A549 (cell line): Measurements from ENCODE around the gene LCA5. TPM values are rescaled to one million over a fixed set of nuclear protein-coding genes. Genes with fewer than 3 reads are reported as not detected.

Source experiments
- ATAC-seq, 2 experiments: fragments of 200-7000 bp in 1 of 2; fragments of >200 bp in 1 of 2; cut with Nextera tagmentation in 1 of 2; cut with Tn5 transposase in 1 of 2; 3 replicates each; pipeline versions ENCODE4 v1.8.0 to v1.9.1; 2018 to 2020; ENCODE audit warnings: mild to moderate bottlenecking in 1 of 2, moderate library complexity in 1 of 2
- CTCF ChIA-PET: fragments of 300-600 bp; sonication (Branson Sonifier 250); formaldehyde crosslinking; extraction: SDS; loops from one replicate; lab custom pipeline; 2021; ENCODE audit warnings: antibody characterized with exemption, inconsistent platforms; lab: Yijun Ruan, JAX
- POLR2A ChIA-PET: fragments of 350-600 bp; formaldehyde crosslinking; extraction: SDS; loops from one replicate; lab custom pipeline; 2021; ENCODE audit warnings: antibody characterized with exemption, inconsistent platforms; lab: Yijun Ruan, JAX
- DNase-seq, 2 experiments: peaks; one replicate each; pipeline versions ENCODE4 v3.0.0 to v3.0.0-alpha.2; 2011 to 2016; ENCODE audit warnings: low read depth in 1 of 2, low spot score in 1 of 2
- FAIRE-seq: peaks from 2 replicates; lab custom pipeline; 2011; peaks lifted over from hg19 to GRCh38; lab: Jason Lieb, UNC
- H3K27ac ChIP-seq, 2 experiments: fragments of >200 bp; sonication (Bioruptor Twin); formaldehyde crosslinking; 3 replicates each; pipeline ENCODE4 v1.5.1; 2016 to 2017
- H3K4me1 ChIP-seq: fragments of >200 bp; sonication (Bioruptor Twin); formaldehyde crosslinking; 3 replicates; pipeline ENCODE4 v1.6.1; 2016
- H3K4me2 ChIP-seq: fragments of >200 bp; sonication (Bioruptor Twin); formaldehyde crosslinking; 3 replicates; pipeline ENCODE4 v1.6.1; 2016
- H3K4me3 ChIP-seq: fragments of >200 bp; sonication (Bioruptor Twin); formaldehyde crosslinking; 3 replicates; pipeline ENCODE4 v1.5.1; 2016
- H3K9me3 ChIP-seq: fragments of >200 bp; sonication (Bioruptor Twin); formaldehyde crosslinking; 3 replicates; pipeline ENCODE4 v1.6.1; 2016
- BHLHE40 ChIP-seq: IDR thresholded peaks from 2 replicates; pipeline ENCODE4 v1.6.1; 2012; ENCODE audit warnings: low read depth, low read length, inconsistent platforms
- CBX2 ChIP-seq: fragments of 200-600 bp; sonication (generic); IDR thresholded peaks from 2 replicates; pipeline ENCODE4 v1.6.1; 2016; ENCODE audit warnings: low read depth, mild to moderate bottlenecking, borderline replicate concordance
- CEBPB ChIP-seq, 2 experiments: fragments of >200 bp in 1 of 2; sonication (Bioruptor Twin) in 1 of 2; formaldehyde crosslinking in 1 of 2; IDR thresholded peaks; 2 replicates each; pipeline ENCODE4 v1.6.1; 2012 to 2016
- CHD4 ChIP-seq: fragments of 200-600 bp; sonication (generic); IDR thresholded peaks from 2 replicates; pipeline ENCODE4 v1.6.1; 2016; ENCODE audit warnings: antibody characterized with exemption, mild to moderate bottlenecking, borderline replicate concordance
- EHF ChIP-seq: fragments of 250-450 bp; sonication (Bioruptor Pico); IDR thresholded peaks from 2 replicates; pipeline ENCODE4 v1.5.0; 2020; ENCODE audit warnings: mild to moderate bottlenecking
- EHMT2 ChIP-seq: fragments of 200-600 bp; sonication (generic); IDR thresholded peaks from 2 replicates; pipeline ENCODE4 v1.6.1; 2016; ENCODE audit warnings: antibody characterized with exemption, low read depth, mild to moderate bottlenecking, moderate library complexity
- EP300 ChIP-seq, 2 experiments: fragments of >200 bp; sonication (Bioruptor Twin); formaldehyde crosslinking; IDR thresholded peaks; 2 replicates in 1 of 2; 3 replicates in 1 of 2; pipeline ENCODE4 v1.6.1; 2016 to 2017
- ESRRA ChIP-seq: fragments of 150-350 bp; IDR thresholded peaks from 2 replicates; pipeline ENCODE4 v1.6.1; 2014; ENCODE audit warnings: mild to moderate bottlenecking, low read length, borderline replicate concordance
- FOSL2 ChIP-seq, 2 experiments: fragments of 450-650 bp in 1 of 2; fragments of >200 bp in 1 of 2; sonication (Bioruptor Twin) in 1 of 2; formaldehyde crosslinking; IDR thresholded peaks; 2 replicates each; pipeline versions ENCODE4 v1.5.0 to v1.6.1; 2016 to 2020; ENCODE audit warnings: mild to moderate bottlenecking in 1 of 2, moderate library complexity in 1 of 2
- FOXS1 ChIP-seq: fragments of 250-450 bp; sonication (Bioruptor Pico); IDR thresholded peaks from 2 replicates; pipeline ENCODE4 v1.5.0; 2020; ENCODE audit warnings: mild to moderate bottlenecking, moderate library complexity
- HES2 ChIP-seq: fragments of >200 bp; sonication (Bioruptor Twin); formaldehyde crosslinking; IDR thresholded peaks from 2 replicates; pipeline ENCODE4 v1.6.1; 2016
- HEYL ChIP-seq: fragments of 250-450 bp; sonication (Bioruptor Pico); IDR thresholded peaks from 2 replicates; pipeline ENCODE4 v1.8.0; 2021; ENCODE audit warnings: mild to moderate bottlenecking, moderate library complexity
- HMGXB4 ChIP-seq: fragments of 250-450 bp; sonication (Bioruptor Pico); IDR thresholded peaks from 2 replicates; pipeline ENCODE4 v1.5.0; 2021; ENCODE audit warnings: mild to moderate bottlenecking, moderate library complexity, borderline replicate concordance
- JUN ChIP-seq, 2 experiments: fragments of >200 bp; sonication (Bioruptor Twin); formaldehyde crosslinking; IDR thresholded peaks; 2 replicates in 1 of 2; 3 replicates in 1 of 2; pipeline ENCODE4 v1.6.1; 2016 to 2017
- KDM1A ChIP-seq: fragments of 200-600 bp; sonication (generic); IDR thresholded peaks from 2 replicates; pipeline ENCODE4 v1.6.1; 2016; ENCODE audit warnings: low read depth, mild to moderate bottlenecking
- MAX ChIP-seq: IDR thresholded peaks from 2 replicates; pipeline ENCODE4 v1.6.1; 2012
- NPAS2 ChIP-seq: fragments of 250-450 bp; sonication (Bioruptor Pico); IDR thresholded peaks from 2 replicates; pipeline ENCODE4 v1.8.0; 2022; ENCODE audit warnings: mild to moderate bottlenecking, moderate library complexity, borderline replicate concordance
- NR3C1 ChIP-seq: fragments of >200 bp; sonication (Bioruptor Twin); formaldehyde crosslinking; IDR thresholded peaks from 3 replicates; pipeline ENCODE4 v1.6.1; 2017
- PBX3 ChIP-seq: IDR thresholded peaks from 2 replicates; pipeline ENCODE4 v1.6.1; 2012
- RAD21 ChIP-seq, 2 experiments: fragments of >200 bp in 1 of 2; sonication (Bioruptor Twin) in 1 of 2; formaldehyde crosslinking in 1 of 2; IDR thresholded peaks in 1 of 2; conservative IDR thresholded peaks in 1 of 2; 2 replicates in 1 of 2; 3 replicates in 1 of 2; pipeline ENCODE4 v1.6.1; 2012 to 2018; ENCODE audit warnings: inconsistent platforms in 1 of 2
- TFCP2L1 ChIP-seq: fragments of 250-450 bp; sonication (Bioruptor Pico); IDR thresholded peaks from 2 replicates; pipeline ENCODE4 v1.5.0; 2021; ENCODE audit warnings: mild to moderate bottlenecking
- WGBS: methylation state at CpG from one replicate; pipeline ENCODE4 v1.1.6; 2017; ENCODE audit errors: missing lambda C conversion rate; 5-methylcytosine and 5-hydroxymethylcytosine counted together
- polyA plus RNA-seq, 4 experiments: library from polyadenylated mRNA; depleted of rRNA in 3 of 4; stranded (reverse); fragments of >200 nt; fragmentation: RNase III in 1 of 4; extraction: RNeasy Plus Mini Kit Qiagen cat#74134 plus additional on column Dnase treatment in 1 of 4; gene quantifications; 2 replicates in 3 of 4; 3 replicates in 1 of 4; pipeline ENCODE4 v1.2.3, GENCODE V29; 2011 to 2017
- TF ChIP-seq, protein P1 (sequence below): IDR thresholded peaks from 2 replicates; pipeline ENCODE4 v1.6.1; 2012; ENCODE audit warnings: low read depth, borderline replicate concordance
- TF ChIP-seq, protein P2 (sequence below): fragments of >200 bp; sonication (Bioruptor Twin); formaldehyde crosslinking; IDR thresholded peaks from 3 replicates; pipeline ENCODE4 v1.5.1; 2016
- TF ChIP-seq, protein P3 (sequence below): fragments of 450-650 bp; IDR thresholded peaks from 2 replicates; pipeline ENCODE4 v1.6.1; 2014; ENCODE audit warnings: antibody characterized with exemption

Gene LCA5
- polyA plus RNA-seq, 2 of the 4 experiments (the other 2 are of a cell fraction), result 1.2 to 3.0 TPM

GRCh38 chr6:79495246-79495645 lies 42.0 kb downstream of the LCA5 start:
- FAIRE-seq (no peak), DNase-seq (no peak), ATAC-seq (no peak)
- H3K4me3 ChIP-seq, result no peak overlapping the region
- H3K4me1 ChIP-seq, result peaks cover 5% of the 10 kb centered on the region; the same call in 1 of the 3 replicates
- H3K27ac ChIP-seq, result no peak overlapping the region
- no peak for TF ChIP-seq EP300 (IDR thresholded peaks at IDR 0.05)
- TF ChIP-seq CHD4, result no peak
- TF ChIP-seq HEYL (CRISPR knock-in tag), result no peak
- TF ChIP-seq, protein P1, sequence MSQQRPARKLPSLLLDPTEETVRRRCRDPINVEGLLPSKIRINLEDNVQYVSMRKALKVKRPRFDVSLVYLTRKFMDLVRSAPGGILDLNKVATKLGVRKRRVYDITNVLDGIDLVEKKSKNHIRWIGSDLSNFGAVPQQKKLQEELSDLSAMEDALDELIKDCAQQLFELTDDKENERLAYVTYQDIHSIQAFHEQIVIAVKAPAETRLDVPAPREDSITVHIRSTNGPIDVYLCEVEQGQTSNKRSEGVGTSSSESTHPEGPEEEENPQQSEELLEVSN, result no peak
- no peak for TF ChIP-seq CBX2
- no peak for TF ChIP-seq NR3C1
- no peak for TF ChIP-seq PBX3
- TF ChIP-seq, protein P2, sequence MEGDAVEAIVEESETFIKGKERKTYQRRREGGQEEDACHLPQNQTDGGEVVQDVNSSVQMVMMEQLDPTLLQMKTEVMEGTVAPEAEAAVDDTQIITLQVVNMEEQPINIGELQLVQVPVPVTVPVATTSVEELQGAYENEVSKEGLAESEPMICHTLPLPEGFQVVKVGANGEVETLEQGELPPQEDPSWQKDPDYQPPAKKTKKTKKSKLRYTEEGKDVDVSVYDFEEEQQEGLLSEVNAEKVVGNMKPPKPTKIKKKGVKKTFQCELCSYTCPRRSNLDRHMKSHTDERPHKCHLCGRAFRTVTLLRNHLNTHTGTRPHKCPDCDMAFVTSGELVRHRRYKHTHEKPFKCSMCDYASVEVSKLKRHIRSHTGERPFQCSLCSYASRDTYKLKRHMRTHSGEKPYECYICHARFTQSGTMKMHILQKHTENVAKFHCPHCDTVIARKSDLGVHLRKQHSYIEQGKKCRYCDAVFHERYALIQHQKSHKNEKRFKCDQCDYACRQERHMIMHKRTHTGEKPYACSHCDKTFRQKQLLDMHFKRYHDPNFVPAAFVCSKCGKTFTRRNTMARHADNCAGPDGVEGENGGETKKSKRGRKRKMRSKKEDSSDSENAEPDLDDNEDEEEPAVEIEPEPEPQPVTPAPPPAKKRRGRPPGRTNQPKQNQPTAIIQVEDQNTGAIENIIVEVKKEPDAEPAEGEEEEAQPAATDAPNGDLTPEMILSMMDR, result no peak
- TF ChIP-seq, protein P3, sequence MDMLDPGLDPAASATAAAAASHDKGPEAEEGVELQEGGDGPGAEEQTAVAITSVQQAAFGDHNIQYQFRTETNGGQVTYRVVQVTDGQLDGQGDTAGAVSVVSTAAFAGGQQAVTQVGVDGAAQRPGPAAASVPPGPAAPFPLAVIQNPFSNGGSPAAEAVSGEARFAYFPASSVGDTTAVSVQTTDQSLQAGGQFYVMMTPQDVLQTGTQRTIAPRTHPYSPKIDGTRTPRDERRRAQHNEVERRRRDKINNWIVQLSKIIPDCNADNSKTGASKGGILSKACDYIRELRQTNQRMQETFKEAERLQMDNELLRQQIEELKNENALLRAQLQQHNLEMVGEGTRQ, result no peak
- TF ChIP-seq MAX, result no peak
- no peaks in the 10 kb centered on the region for H3K9me3 ChIP-seq
- no peak overlapping the region for H3K4me2 ChIP-seq
- ChIA-PET POLR2A (no interaction called here), CTCF (no interaction called here)
- WGBS, result 84% methylated on average over 6 of the region's 10 CpGs

DNA sequence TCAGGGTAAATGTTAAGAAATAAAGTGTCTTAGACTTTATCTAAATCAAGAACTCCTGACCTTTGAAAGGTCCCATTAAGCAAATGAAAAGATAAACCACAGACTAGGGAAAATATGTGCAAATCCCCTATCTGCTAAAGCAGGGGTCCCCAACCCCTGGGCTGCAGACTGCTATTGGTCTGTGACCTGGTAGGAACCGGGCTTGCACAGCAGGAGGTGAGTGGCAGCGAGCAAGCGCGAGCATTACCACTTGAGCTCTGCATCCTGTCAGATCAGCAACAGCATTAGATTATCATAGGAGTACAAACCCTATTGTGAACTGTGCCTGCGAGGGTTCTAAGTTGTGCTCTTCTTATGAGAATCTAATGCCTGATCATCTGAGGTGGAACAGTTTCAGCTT lies 42.4 kb downstream of the LCA5 start:
- WGBS, result 77% methylated on average over 5 of the region's 5 CpGs
- FAIRE-seq (no peak), DNase-seq (no peak), ATAC-seq (no peak)
- CTCF ChIA-PET, result no interaction called here
- Histone ChIP-seq H3K27ac (no peak overlapping the region), H3K4me1 (peaks cover 5% of the 10 kb centered on the region; the same call in 1 of the 3 replicates), H3K4me3 (no peak overlapping the region), H3K4me2 (no peak overlapping the region), H3K9me3 (no peaks in the 10 kb centered on the region)
- POLR2A ChIA-PET, result no interaction called here
- TF ChIP-seq CBX2, result no peak
- TF ChIP-seq EHMT2, result no peak
- no peak for TF ChIP-seq HMGXB4 (CRISPR knock-in tag)
- no peak for TF ChIP-seq JUN (IDR thresholded peaks at IDR 0.05)
- no peak for TF ChIP-seq FOXS1 (CRISPR knock-in tag)
- TF ChIP-seq NR3C1, result no peak
- TF ChIP-seq ESRRA, result no peak
- no peak for TF ChIP-seq CEBPB (IDR thresholded peaks at IDR 0.05)
- TF ChIP-seq BHLHE40, result no peak
- TF ChIP-seq HES2, result no peak
- no peak for TF ChIP-seq EP300 (IDR thresholded peaks at IDR 0.05)
- no peak for TF ChIP-seq HEYL (CRISPR knock-in tag)
- no peak for TF ChIP-seq EHF (CRISPR knock-in tag)
- no peak for TF ChIP-seq KDM1A
- no peak for TF ChIP-seq FOSL2 (IDR thresholded peaks at IDR 0.05)
- TF ChIP-seq FOSL2 (CRISPR knock-in tag; IDR thresholded peaks at IDR 0.05), result no peak
- no peak for TF ChIP-seq NPAS2
- no peak for TF ChIP-seq TFCP2L1 (CRISPR knock-in tag)
- TF ChIP-seq PBX3, result no peak
- no peak for TF ChIP-seq RAD21 (conservative IDR thresholded peaks at IDR 0.05 in 1 of 2, IDR thresholded peaks at IDR 0.05 in 1 of 2)
